Glutamatergic neuron (in vitro differentiated cells): Measurements from ENCODE around the gene RIC3. TPM values are rescaled to one million over a fixed set of nuclear protein-coding genes. Genes with fewer than 3 reads are reported as not detected.

ENCODE experiments used
- DNase-seq: peaks from one replicate; pipeline ENCODE4 v3.0.0; 2022
- H3K27ac Mint-ChIP-seq: one replicate; pipeline ENCODE4 v1.8.0; 2020; ENCODE audit warnings: mild to moderate bottlenecking, mixed read lengths, inconsistent platforms; ENCODE audit not compliant: unreplicated experiment
- H3K27me3 Mint-ChIP-seq: one replicate; pipeline ENCODE4 v1.8.0; 2020; ENCODE audit warnings: mild to moderate bottlenecking, moderate library complexity, mixed read lengths, inconsistent platforms; ENCODE audit not compliant: unreplicated experiment
- H3K36me3 Mint-ChIP-seq: one replicate; pipeline ENCODE4 v1.8.0; 2020; ENCODE audit warnings: mild to moderate bottlenecking, mixed read lengths, inconsistent platforms; ENCODE audit not compliant: unreplicated experiment
- H3K4me1 Mint-ChIP-seq: one replicate; pipeline ENCODE4 v1.8.0; 2020; ENCODE audit warnings: mild to moderate bottlenecking, low read depth, mixed read lengths, inconsistent platforms; ENCODE audit not compliant: unreplicated experiment
- H3K4me3 Mint-ChIP-seq: one replicate; pipeline ENCODE4 v1.8.0; 2020; ENCODE audit warnings: mild to moderate bottlenecking, mixed read lengths, inconsistent platforms; ENCODE audit not compliant: unreplicated experiment
- H3K9me3 Mint-ChIP-seq: one replicate; pipeline ENCODE4 v1.8.0; 2020; ENCODE audit warnings: mild to moderate bottlenecking, moderate library complexity, mixed read lengths, inconsistent platforms; ENCODE audit not compliant: unreplicated experiment
- CTCF ChIP-seq: fragments of 200-600 bp; sonication (generic); IDR thresholded peaks from one replicate; pipeline ENCODE4 v1.5.0; 2021; ENCODE audit not compliant: partially characterized antibody, unreplicated experiment
- total RNA-seq: library from RNA; stranded (reverse); fragmentation: NEBNext Ultra II Directional; extraction: Animal tissue kit (Norgen Biotek cat#: 25700); gene quantifications from one replicate; pipeline ENCODE4 v1.2.1, GENCODE V29; 2021; ENCODE audit not compliant: unreplicated experiment

Gene RIC3
- total RNA-seq, 1 donor from 2014 or later = 34.4 TPM

DNA sequence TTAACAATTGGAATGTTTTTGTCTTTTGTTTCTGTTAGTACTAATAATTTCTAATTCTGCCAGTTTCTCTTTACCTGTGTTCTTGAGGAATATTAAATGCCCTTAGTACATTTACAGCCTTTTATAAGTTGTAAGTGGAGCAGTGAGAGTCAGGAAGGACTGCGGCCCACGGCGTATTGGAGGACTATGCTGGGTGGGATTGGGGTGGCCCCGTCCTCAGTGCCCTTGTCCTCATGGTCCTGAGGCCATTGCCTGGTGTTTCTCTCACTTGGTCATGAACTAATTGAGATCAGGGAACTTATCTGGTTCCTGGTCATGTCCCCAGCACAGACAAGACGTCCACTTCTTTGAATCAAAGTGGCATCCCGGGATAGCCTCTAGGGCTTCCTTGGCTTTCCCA, 84.5 kb downstream of the RIC3 start:
- Mint-ChIP-seq H3K36me3 (no peaks in the 10 kb centered on the region), H3K27me3 (peaks cover 15% of the 10 kb centered on the region), H3K4me3 (no peak overlapping the region), H3K27ac (no peak overlapping the region), H3K9me3 (peaks cover 6% of the 10 kb centered on the region), H3K4me1 (peaks cover 8% of the 10 kb centered on the region)
- TF ChIP-seq CTCF = no peak
- no peak for DNase-seq

DNA sequence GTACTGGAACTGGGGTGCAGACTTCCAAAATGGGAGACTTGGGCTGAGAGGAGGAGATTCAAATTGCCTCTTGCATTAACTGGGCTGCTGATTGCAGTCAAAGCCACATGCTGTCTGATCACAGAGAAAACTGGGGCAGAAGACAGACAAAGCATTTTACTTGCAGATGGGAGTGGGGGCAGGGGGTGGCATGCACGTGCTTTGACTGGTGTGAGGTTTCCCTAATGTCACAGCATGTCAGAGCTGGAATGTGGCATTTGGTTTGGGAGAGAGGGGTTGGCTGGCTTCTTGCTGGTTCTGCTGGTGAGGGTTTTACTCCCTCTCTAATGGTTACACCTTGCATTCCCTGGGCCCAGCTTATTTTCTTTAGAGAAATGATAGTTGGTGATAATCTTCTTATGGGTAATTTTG, 84.9 kb downstream of the RIC3 start:
- Mint-ChIP-seq H3K27me3 (peaks cover 16% of the 10 kb centered on the region), H3K36me3 (no peaks in the 10 kb centered on the region), H3K9me3 (peaks cover 6% of the 10 kb centered on the region), H3K4me1 (peaks cover 8% of the 10 kb centered on the region), H3K4me3 (no peak overlapping the region), H3K27ac (no peak overlapping the region)
- no peak for DNase-seq
- TF ChIP-seq CTCF = no peak

GRCh38 chr11:8083088-8083395, 85.8 kb downstream of the RIC3 start:
- Mint-ChIP-seq H3K4me3 (no peak overlapping the region), H3K4me1 (peaks cover 8% of the 10 kb centered on the region), H3K27me3 (peaks cover 21% of the 10 kb centered on the region), H3K36me3 (no peaks in the 10 kb centered on the region), H3K9me3 (peaks cover 6% of the 10 kb centered on the region), H3K27ac (no peak overlapping the region)
- TF ChIP-seq CTCF = no peak
- DNase-seq = no peak

DNA sequence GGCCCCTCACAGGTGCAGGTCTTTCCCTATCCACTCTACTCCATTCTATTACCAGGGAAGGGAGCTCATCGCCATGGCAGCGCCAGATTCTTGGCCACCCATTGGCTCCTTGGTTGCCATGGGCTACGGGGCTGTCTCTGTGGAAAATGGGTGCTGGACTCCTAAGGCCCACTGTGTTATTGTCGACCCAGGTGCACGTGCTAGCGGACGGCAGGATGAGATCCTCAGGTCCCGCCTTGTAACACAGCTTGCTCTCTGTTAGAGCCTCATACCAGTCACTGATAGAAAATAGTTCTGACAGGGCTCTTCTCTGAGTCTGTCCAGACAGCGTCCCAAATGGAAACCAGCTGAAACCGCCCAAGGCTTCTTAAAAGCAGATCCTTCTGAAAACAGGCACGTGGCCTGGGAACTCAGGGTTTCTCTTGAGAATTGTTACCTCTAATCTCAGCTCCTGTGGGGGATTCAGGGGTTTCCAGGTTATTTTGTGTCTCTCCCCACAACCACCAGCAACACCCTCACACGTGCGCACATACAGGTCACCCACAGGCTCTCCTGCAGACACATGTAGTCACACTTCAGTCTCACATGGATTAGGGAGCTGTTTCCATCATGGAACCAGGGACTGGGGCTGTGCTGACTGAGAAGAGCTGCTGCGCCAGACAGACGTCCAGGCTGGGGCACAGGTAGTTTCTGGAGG, 86.3 kb downstream of the RIC3 start:
- no peaks in the 10 kb centered on the region for H3K36me3 Mint-ChIP-seq
- DNase-seq = no peak
- H3K4me3 Mint-ChIP-seq = peak overlapping the region; percentile 25
- H3K9me3 Mint-ChIP-seq = peaks cover 6% of the 10 kb centered on the region
- peaks cover 21% of the 10 kb centered on the region for H3K27me3 Mint-ChIP-seq
- no peak overlapping the region for H3K27ac Mint-ChIP-seq
- H3K4me1 Mint-ChIP-seq = peaks cover 8% of the 10 kb centered on the region
- TF ChIP-seq CTCF = no peak

DNA sequence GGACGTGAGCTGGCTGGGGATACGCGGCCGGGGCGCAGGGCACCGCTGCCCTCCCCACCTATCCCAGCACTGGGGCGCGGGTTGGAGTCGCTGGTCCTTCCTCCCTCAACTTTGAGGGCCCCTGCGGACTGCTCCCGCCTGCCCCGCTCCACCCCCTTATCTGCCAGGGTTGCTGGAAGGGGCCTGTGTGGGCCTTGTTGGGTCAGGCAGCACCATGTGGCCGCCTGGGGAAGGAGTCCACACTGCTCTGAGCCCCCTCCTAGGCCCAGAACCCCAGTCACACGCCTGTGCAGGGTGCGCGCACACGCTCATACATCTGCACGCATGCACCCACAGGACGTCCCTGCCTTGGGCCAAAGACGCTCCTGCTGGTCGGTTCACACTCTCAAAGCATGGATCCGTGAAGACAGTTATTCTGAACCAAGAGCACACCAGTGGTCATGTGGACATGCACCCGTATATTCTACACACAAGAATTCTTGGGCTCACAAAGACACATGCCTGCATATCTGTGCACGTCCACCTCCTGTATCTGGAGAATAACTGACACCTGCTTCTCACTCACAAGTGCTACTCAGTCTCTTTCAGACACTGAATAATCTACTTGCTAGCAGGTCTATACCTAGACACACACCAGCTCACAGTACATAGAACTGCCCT, 87.1 kb downstream of the RIC3 start:
- Mint-ChIP-seq H3K27ac (no peak overlapping the region), H3K4me1 (peaks cover 8% of the 10 kb centered on the region), H3K27me3 (peaks cover 18% of the 10 kb centered on the region), H3K36me3 (no peaks in the 10 kb centered on the region), H3K9me3 (peaks cover 6% of the 10 kb centered on the region), H3K4me3 (peak overlapping the region; percentile 65)
- no peak for TF ChIP-seq CTCF
- DNase-seq = no peak
